H1 (cell line): ENCODE data around the gene MAPK8IP3. TPM values are rescaled to one million over a fixed set of nuclear protein-coding genes. Genes with fewer than 3 reads are reported as not detected.

Source experiments
- SAP30 ChIP-seq: fragments of 300-600 bp; sonication (generic); IDR thresholded peaks from 2 replicates; pipeline ENCODE4 v1.7.1; 2012; ENCODE audit warnings: low read length, moderate library complexity, mild to moderate bottlenecking, inconsistent platforms; ENCODE audit not compliant: insufficient read depth, insufficient replicate concordance
- polyA plus RNA-seq, 7 experiments: library from polyadenylated mRNA; depleted of rRNA in 3 of 7; stranded (reverse) in 5 of 7; unstranded in 2 of 7; fragments of >200 nt in 5 of 7; fragments of 200-250 nt in 2 of 7; gene quantifications; 1 replicate in 5 of 7; 2 replicates in 1 of 7; 4 replicates in 1 of 7; pipeline versions ENCODE4 v1.2.1 to v1.2.3, GENCODE V29; 2011 to 2013; ENCODE audit warnings: missing spikeins in 2 of 7, mixed read lengths in 2 of 7
- total RNA-seq: library from RNA; stranded (reverse); fragmentation: NEBNext Ultra II Directional; extraction: Animal tissue kit (Norgen Biotek cat#: 25700); gene quantifications from 2 replicates; pipeline ENCODE4 v1.2.1, GENCODE V29; 2021

MAPK8IP3 gene
- total and polyA plus RNA-seq, 2 of the 8 experiments (the other 6 are each of a cell fraction or from before 2014, with no cell fraction given), result 16.9 to 43.4 TPM

GRCh38 chr16:1791943-1792812, 86.2 kb downstream of the MAPK8IP3 start (continued):
- TF ChIP-seq SAP30, result no peak
